GM18867 (cell line): ENCODE data around the gene PSKH1.

ENCODE experiments used
- ATAC-seq: cut with Tn5 transposase; IDR thresholded peaks from one replicate; pipeline ENCODE4 v1.9.1; 2021; ENCODE audit warnings: mild to moderate bottlenecking, moderate library complexity; ENCODE audit not compliant: unreplicated experiment

The PSKH1 gene

GRCh38 chr16:67923414-67924116, 30.5 kb downstream of the PSKH1 start:
- no peak for ATAC-seq

GRCh38 chr16:67924140-67924906, 31.3 kb downstream of the PSKH1 start:
- ATAC-seq, result no peak

GRCh38 chr16:67926181-67926750, 33.2 kb downstream of the PSKH1 start:
- ATAC-seq, result no peak

GRCh38 chr16:67927131-67927941, 34.3 kb downstream of the PSKH1 start:
- no peak for ATAC-seq

- no peak for ATAC-seq
Observed at GRCh38 chr16:67928147-67928546, 35.1 kb downstream of the PSKH1 start.

- ATAC-seq, result peak; percentile 47
Observed at GRCh38 chr16:67928561-67929364, 35.7 kb downstream of the PSKH1 start.

- ATAC-seq, result no peak
Observed at GRCh38 chr16:67930191-67930590, 37.1 kb downstream of the PSKH1 start.

- no peak for ATAC-seq
Observed at GRCh38 chr16:67930678-67931211, 37.7 kb downstream of the PSKH1 start.

- ATAC-seq, result no peak
Observed at GRCh38 chr16:67931712-67932461, 38.8 kb downstream of the PSKH1 start, which contains the start of gene CTRL. Gene CTRL, minus strand, starts transcription at chr16:67931862. Its CDS starts 10 bp downstream, at chr16:67931852.

GRCh38 chr16:67932462-67932840, 39.4 kb downstream of the PSKH1 start:
- no peak for ATAC-seq

- ATAC-seq, result no peak
Observed at GRCh38 chr16:67933805-67934204, 40.8 kb downstream of the PSKH1 start.

GRCh38 chr16:67934306-67935100, 41.4 kb downstream of the PSKH1 start:
- no peak for ATAC-seq

- no peak for ATAC-seq
Observed at GRCh38 chr16:67935101-67935401, 42.0 kb downstream of the PSKH1 start.

GRCh38 chr16:67935402-67936123, 42.5 kb downstream of the PSKH1 start:
- ATAC-seq, result peak; percentile 92

GRCh38 chr16:67936124-67936879, 43.2 kb downstream of the PSKH1 start, which contains the start of gene PSMB10:
Gene PSMB10, minus strand, starts transcription at chr16:67936850. Its CDS starts 101 bp downstream, at chr16:67936749.
- ATAC-seq, result no peak

GRCh38 chr16:67936880-67937605, 44.0 kb downstream of the PSKH1 start:
- peak; percentile 56 for ATAC-seq
